Peyer's patch (tissue), 4 donors: Measurements from ENCODE around the gene ADAM17. TPM values are rescaled to one million over a fixed set of nuclear protein-coding genes. Genes with fewer than 3 reads are reported as not detected.

Experiments used
- DNase-seq, 3 donors: peaks; one replicate each; pipeline ENCODE4 v3.0.0-alpha.2; 2017 to 2019
- H3K27ac ChIP-seq, 4 donors: fragments of 200-600 bp; sonication (generic); one replicate each; pipeline ENCODE4 v1.5.1; 2016 to 2019
- H3K27me3 ChIP-seq, 2 donors: fragments of 200-600 bp; sonication (generic); one replicate each; pipeline ENCODE4 v1.5.1; 2019
- H3K36me3 ChIP-seq, 3 donors: fragments of 200-600 bp; sonication (generic); one replicate each; pipeline ENCODE4 v1.5.1; 2016 to 2019
- H3K4me1 ChIP-seq, 4 donors: fragments of 200-600 bp; sonication (generic); one replicate each; pipeline ENCODE4 v1.5.1; 2016 to 2019
- H3K4me3 ChIP-seq, 4 donors: fragments of 200-600 bp; sonication (generic); 1 replicate in 3 of 4; 2 replicates in 1 of 4; pipeline ENCODE4 v1.5.1; 2016 to 2019; ENCODE audit warnings: mild to moderate bottlenecking in 1 of 4
- H3K9me3 ChIP-seq, 4 donors: fragments of 200-600 bp; sonication (generic); one replicate each; pipeline ENCODE4 v1.5.1; 2016 to 2019; ENCODE audit warnings: mild to moderate bottlenecking in 1 of 4
- POLR2A ChIP-seq, 2 donors: fragments of 450-650 bp; IDR thresholded peaks; one replicate each; pipeline ENCODE4 v1.5.1; 2017; ENCODE audit warnings: antibody characterized with exemption in 2 of 2, mild to moderate bottlenecking in 2 of 2, moderate library complexity in 2 of 2
- total RNA-seq, 4 donors: library from RNA; depleted of rRNA; stranded (reverse); fragments of >200 nt; gene quantifications; one replicate each; pipeline ENCODE4 v1.1.0, GENCODE V29; 2016
- TF ChIP-seq, protein P1 (sequence below), 6 experiments: fragments of 450-650 bp in 4 of 6; fragments of 200-600 bp in 2 of 6; sonication (generic) in 1 of 6; IDR thresholded peaks; one replicate each; pipeline ENCODE4 v1.5.1; 2017 to 2019; ENCODE audit warnings: antibody characterized with exemption in 6 of 6, mild to moderate bottlenecking in 3 of 6, moderate library complexity in 1 of 6

ADAM17 gene
- total RNA-seq, 4 donors from 2014 or later: 10.5 to 45.4 (median 21.0) TPM

DNA sequence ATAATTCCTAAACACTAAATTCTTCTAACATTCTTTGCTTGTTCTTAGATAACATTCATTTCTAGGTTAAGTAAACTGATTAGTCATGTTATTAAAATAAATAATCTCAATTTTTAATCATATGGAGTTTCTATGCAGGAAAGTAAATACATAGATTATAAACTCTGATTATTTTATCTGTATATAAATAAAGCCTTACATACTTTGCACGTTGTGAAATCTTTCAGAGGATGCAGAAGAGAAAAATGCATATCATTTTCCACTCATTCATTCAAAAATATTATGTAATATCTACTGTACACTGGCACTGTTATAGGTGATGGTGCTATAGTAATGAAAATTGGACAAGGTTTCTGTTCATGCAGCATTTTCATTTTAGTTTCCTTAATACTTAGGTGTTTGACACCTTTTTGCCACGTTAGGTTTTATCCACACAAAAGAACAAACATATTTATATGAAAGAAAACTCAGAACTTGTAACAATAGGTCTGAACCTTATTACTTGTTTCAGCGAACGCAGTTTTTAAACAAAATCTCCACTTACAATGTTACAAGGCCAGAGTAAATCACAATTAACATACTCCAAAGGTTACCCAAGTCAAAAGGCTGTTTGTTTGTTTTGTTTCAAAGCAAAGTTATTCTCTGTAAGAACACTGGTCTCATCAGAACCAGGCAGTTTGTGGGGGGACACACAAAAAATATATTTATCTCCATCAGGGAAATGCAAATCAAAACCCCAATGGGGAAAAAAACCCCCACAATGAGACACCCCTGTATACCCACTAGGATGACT lies 27.4 kb downstream of the ADAM17 start:
- Histone ChIP-seq H3K36me3 (peaks cover 0 to 64% (median 0%) of the 10 kb centered on the region in 3 donors), H3K4me3 (no peak overlapping the region), H3K27ac (no peak overlapping the region), H3K9me3 (no peaks in the 10 kb centered on the region), H3K4me1 (no peaks in the 10 kb centered on the region), H3K27me3 (no peaks in the 10 kb centered on the region)
- no peak for DNase-seq
- no peak for TF ChIP-seq POLR2A (IDR thresholded peaks at IDR 0.05)
- TF ChIP-seq, protein P1, sequence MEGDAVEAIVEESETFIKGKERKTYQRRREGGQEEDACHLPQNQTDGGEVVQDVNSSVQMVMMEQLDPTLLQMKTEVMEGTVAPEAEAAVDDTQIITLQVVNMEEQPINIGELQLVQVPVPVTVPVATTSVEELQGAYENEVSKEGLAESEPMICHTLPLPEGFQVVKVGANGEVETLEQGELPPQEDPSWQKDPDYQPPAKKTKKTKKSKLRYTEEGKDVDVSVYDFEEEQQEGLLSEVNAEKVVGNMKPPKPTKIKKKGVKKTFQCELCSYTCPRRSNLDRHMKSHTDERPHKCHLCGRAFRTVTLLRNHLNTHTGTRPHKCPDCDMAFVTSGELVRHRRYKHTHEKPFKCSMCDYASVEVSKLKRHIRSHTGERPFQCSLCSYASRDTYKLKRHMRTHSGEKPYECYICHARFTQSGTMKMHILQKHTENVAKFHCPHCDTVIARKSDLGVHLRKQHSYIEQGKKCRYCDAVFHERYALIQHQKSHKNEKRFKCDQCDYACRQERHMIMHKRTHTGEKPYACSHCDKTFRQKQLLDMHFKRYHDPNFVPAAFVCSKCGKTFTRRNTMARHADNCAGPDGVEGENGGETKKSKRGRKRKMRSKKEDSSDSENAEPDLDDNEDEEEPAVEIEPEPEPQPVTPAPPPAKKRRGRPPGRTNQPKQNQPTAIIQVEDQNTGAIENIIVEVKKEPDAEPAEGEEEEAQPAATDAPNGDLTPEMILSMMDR (IDR thresholded peaks at IDR 0.05): no peak

DNA sequence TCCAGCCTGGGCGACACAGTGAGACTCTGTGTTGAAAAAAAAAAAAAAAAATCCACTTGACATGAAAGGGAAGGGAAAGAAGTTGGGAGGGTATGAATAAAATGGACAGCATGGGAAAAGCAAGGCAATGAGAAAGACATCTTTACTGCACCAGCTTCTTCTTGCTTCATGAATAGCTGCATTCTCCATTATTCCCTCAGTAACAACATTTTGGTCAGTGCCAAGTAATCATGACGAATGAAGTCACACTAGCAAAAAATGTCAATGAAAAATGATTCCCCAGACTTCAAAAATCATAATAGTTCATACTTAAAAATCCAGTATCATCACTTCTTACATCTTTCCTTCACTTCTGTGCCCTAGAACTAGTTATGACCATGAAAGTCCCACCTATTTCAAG lies 30.4 kb downstream of the ADAM17 start:
- Histone ChIP-seq H3K9me3 (no peaks in the 10 kb centered on the region), H3K4me1 (no peaks in the 10 kb centered on the region), H3K36me3 (peaks cover 0 to 63% (median 0%) of the 10 kb centered on the region in 3 donors), H3K4me3 (no peak overlapping the region), H3K27ac (no peak overlapping the region), H3K27me3 (no peaks in the 10 kb centered on the region)
- no peak for DNase-seq
- TF ChIP-seq, protein P1 (IDR thresholded peaks at IDR 0.05): no peak
- TF ChIP-seq POLR2A (IDR thresholded peaks at IDR 0.05): no peak

DNA sequence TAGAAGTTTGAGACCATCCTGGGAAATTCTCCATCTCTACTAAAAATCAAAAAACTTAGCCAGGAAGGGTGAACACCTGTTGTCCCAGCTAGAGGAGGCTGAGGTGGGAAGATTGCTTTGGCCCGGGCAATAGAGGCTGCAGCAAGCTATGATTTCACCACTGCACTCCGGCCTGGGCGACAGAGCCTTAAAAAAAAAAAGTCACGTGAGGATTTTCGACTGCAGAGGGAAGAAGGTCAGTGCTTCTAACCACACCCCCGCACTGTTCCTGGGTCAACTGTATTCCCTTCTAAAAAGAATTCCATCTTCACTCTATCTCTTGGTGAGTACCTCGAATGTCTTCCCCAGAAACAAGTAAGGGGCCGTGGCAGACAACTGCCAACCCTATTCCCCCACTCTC lies 31.3 kb downstream of the ADAM17 start:
- H3K36me3 ChIP-seq: peaks cover 0 to 69% (median 0%) of the 10 kb centered on the region in 3 donors
- H3K4me3 ChIP-seq: no peak overlapping the region
- H3K27ac ChIP-seq: no peak overlapping the region
- no peak for DNase-seq
- no peaks in the 10 kb centered on the region for H3K9me3 ChIP-seq
- no peaks in the 10 kb centered on the region for H3K27me3 ChIP-seq
- TF ChIP-seq, protein P1 (IDR thresholded peaks at IDR 0.05): no peak
- TF ChIP-seq POLR2A (IDR thresholded peaks at IDR 0.05): no peak
- H3K4me1 ChIP-seq: no peaks in the 10 kb centered on the region

DNA sequence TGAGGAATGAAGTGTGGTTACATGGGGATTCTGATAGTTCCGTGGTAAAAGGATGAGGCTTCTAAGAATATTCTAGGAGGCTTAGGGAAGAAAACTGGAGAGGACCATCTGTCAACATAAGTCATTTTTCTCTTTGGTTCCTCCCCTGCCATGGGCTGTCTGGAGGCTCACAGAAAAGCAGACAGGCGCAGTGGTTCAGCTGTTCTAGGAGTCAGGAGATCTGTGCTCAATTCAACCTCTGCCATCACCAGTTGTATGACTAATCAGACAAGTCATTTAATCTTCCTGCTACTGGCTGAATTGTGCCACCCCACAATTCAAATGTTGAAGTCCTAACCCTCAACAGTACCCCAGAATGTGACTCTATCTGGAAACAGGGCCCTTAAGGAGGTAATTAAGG lies 36.4 kb downstream of the ADAM17 start:
- H3K4me3 ChIP-seq: no peak overlapping the region
- peaks cover 0 to 79% (median 0%) of the 10 kb centered on the region in 3 donors for H3K36me3 ChIP-seq
- H3K27me3 ChIP-seq: no peaks in the 10 kb centered on the region
- H3K27ac ChIP-seq: no peak overlapping the region
- no peaks in the 10 kb centered on the region for H3K4me1 ChIP-seq
- H3K9me3 ChIP-seq: no peaks in the 10 kb centered on the region
- no peak for DNase-seq
- no peak for TF ChIP-seq POLR2A (IDR thresholded peaks at IDR 0.05)
- TF ChIP-seq, protein P1 (IDR thresholded peaks at IDR 0.05): no peak

DNA sequence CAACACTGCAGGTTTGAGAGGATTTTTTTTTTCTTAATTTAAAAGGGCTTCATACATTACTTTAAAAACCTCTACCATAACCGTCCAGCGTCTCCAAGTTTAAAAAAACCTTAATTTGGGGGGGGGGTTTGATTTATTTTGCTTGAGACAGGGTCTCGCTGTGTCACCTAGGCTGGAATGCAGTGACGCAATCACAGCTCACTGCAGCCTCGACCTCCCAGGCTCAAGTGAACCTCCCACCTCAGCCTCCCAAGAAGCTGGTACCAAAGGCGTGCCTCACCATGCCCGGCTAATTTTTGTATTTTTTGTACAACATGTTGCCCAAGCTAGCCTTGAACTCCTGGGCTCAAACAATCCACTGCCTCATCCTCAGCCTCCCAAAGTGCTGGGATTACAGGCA lies 36.9 kb downstream of the ADAM17 start:
- Histone ChIP-seq H3K4me1 (no peaks in the 10 kb centered on the region), H3K27ac (no peak overlapping the region), H3K36me3 (peaks cover 0 to 77% (median 0%) of the 10 kb centered on the region in 3 donors), H3K9me3 (no peaks in the 10 kb centered on the region), H3K27me3 (no peaks in the 10 kb centered on the region), H3K4me3 (no peak overlapping the region)
- DNase-seq: no peak
- TF ChIP-seq POLR2A (IDR thresholded peaks at IDR 0.05): no peak
- TF ChIP-seq, protein P1 (IDR thresholded peaks at IDR 0.05): no peak
